Mononuclear cell (primary cell): Measurements from ENCODE around the gene STK39. TPM values are rescaled to one million over a fixed set of nuclear protein-coding genes. Genes with fewer than 3 reads are reported as not detected.
"Not testable (repeated sequence)": the region's sequence is repeated elsewhere in the genome, so short reads cannot be mapped to it uniquely, and the experiment has no call there.

ENCODE experiments used
- H3K27me3 ChIP-seq: 2 replicates; pipeline ENCODE4 v1.6.0; 2011; ENCODE audit warnings: low read length, control low read depth; ENCODE audit not compliant: insufficient read depth
- H3K4me1 ChIP-seq: 2 replicates; pipeline ENCODE4 v1.5.1; 2011; ENCODE audit warnings: mild to moderate bottlenecking, low read length, control low read depth; ENCODE audit not compliant: insufficient read depth
- H3K4me3 ChIP-seq: 2 replicates; pipeline ENCODE4 v1.5.1; 2011; ENCODE audit warnings: mild to moderate bottlenecking, low read length, moderate library complexity
- H3K9me3 ChIP-seq: 2 replicates; pipeline ENCODE4 v1.5.1; 2011; ENCODE audit warnings: low read depth, mild to moderate bottlenecking, control low read depth, low read length
- total RNA-seq: library from RNA; depleted of rRNA; stranded (reverse); fragments of >200 nt; gene quantifications from one replicate; pipeline ENCODE4 v1.2.3, GENCODE V29; 2012

STK39 gene
- total RNA-seq, 1 donor, result 12.6 TPM

- H3K4me3 ChIP-seq, result no peak overlapping the region
- no peaks in the 10 kb centered on the region for H3K9me3 ChIP-seq
- H3K4me1 ChIP-seq, result no peaks in the 10 kb centered on the region
- no peaks in the 10 kb centered on the region for H3K27me3 ChIP-seq
These were observed 140.1 kb downstream of the STK39 start for GRCh38 chr2:168107322-168107721.

- Histone ChIP-seq H3K27me3 (no peaks in the 10 kb centered on the region), H3K4me1 (no peaks in the 10 kb centered on the region), H3K4me3 (no peak overlapping the region), H3K9me3 (no peaks in the 10 kb centered on the region)
These were observed 142.2 kb downstream of the STK39 start for GRCh38 chr2:168105127-168105683.

- Histone ChIP-seq H3K27me3 (no peaks in the 10 kb centered on the region), H3K4me3 (no peak overlapping the region), H3K9me3 (no peaks in the 10 kb centered on the region), H3K4me1 (no peaks in the 10 kb centered on the region)
These were observed 150.0 kb downstream of the STK39 start for GRCh38 chr2:168097431-168097830.

GRCh38 chr2:168096158-168096557 lies 151.2 kb downstream of the STK39 start:
- no peaks in the 10 kb centered on the region for H3K9me3 ChIP-seq

GRCh38 chr2:168091986-168092385 lies 155.4 kb downstream of the STK39 start:
- no peak overlapping the region for H3K4me3 ChIP-seq
- H3K27me3 ChIP-seq, result no peaks in the 10 kb centered on the region
- no peaks in the 10 kb centered on the region for H3K9me3 ChIP-seq
- H3K4me1 ChIP-seq, result peaks cover 10% of the 10 kb centered on the region

More at GRCh38 chr2:168096158-168096557, 151.2 kb downstream of the STK39 start:
- H3K4me1 ChIP-seq, result no peaks in the 10 kb centered on the region
- H3K4me3 ChIP-seq, result no peak overlapping the region
- no peaks in the 10 kb centered on the region for H3K27me3 ChIP-seq

- no peaks in the 10 kb centered on the region for H3K9me3 ChIP-seq
- no peaks in the 10 kb centered on the region for H3K27me3 ChIP-seq
- H3K4me3 ChIP-seq, result no peak overlapping the region
- H3K4me1 ChIP-seq, result peaks cover 10% of the 10 kb centered on the region
These were observed 156.8 kb downstream of the STK39 start for GRCh38 chr2:168090366-168091135.

- Histone ChIP-seq H3K4me1 (peaks cover 10% of the 10 kb centered on the region), H3K4me3 (no peak overlapping the region), H3K27me3 (no peaks in the 10 kb centered on the region), H3K9me3 (no peaks in the 10 kb centered on the region)
These were observed 158.2 kb downstream of the STK39 start for GRCh38 chr2:168089200-168089599.

- H3K27me3 ChIP-seq, result no peaks in the 10 kb centered on the region
These were observed 160.0 kb downstream of the STK39 start for GRCh38 chr2:168087401-168087800.

GRCh38 chr2:168086851-168087250 lies 160.5 kb downstream of the STK39 start:
- Histone ChIP-seq H3K4me1 (peaks cover 10% of the 10 kb centered on the region), H3K27me3 (no peaks in the 10 kb centered on the region), H3K9me3 (no peaks in the 10 kb centered on the region), H3K4me3 (no peak overlapping the region)

More at GRCh38 chr2:168087401-168087800, 160.0 kb downstream of the STK39 start:
- no peak overlapping the region for H3K4me3 ChIP-seq
- peaks cover 10% of the 10 kb centered on the region for H3K4me1 ChIP-seq
- no peaks in the 10 kb centered on the region for H3K9me3 ChIP-seq

- H3K9me3 ChIP-seq, result no peaks in the 10 kb centered on the region
- no peak overlapping the region for H3K4me3 ChIP-seq
- H3K4me1 ChIP-seq, result peaks cover 10% of the 10 kb centered on the region
- H3K27me3 ChIP-seq, result no peaks in the 10 kb centered on the region
These were observed 161.5 kb downstream of the STK39 start for GRCh38 chr2:168085801-168086361.

- Histone ChIP-seq H3K4me3 (no peak overlapping the region), H3K4me1 (peaks cover 5% of the 10 kb centered on the region), H3K9me3 (no peaks in the 10 kb centered on the region), H3K27me3 (no peaks in the 10 kb centered on the region)
These were observed 163.1 kb downstream of the STK39 start for GRCh38 chr2:168084288-168084687.

GRCh38 chr2:168081452-168081851 lies 165.9 kb downstream of the STK39 start:
- not testable (repeated sequence) for H3K9me3 ChIP-seq, H3K27me3 ChIP-seq, H3K4me3 ChIP-seq, H3K4me1 ChIP-seq

GRCh38 chr2:168079236-168079635 lies 168.2 kb downstream of the STK39 start:
- Histone ChIP-seq H3K4me3 (no peak overlapping the region), H3K27me3 (no peaks in the 10 kb centered on the region), H3K9me3 (no peaks in the 10 kb centered on the region), H3K4me1 (no peaks in the 10 kb centered on the region)

- H3K27me3 ChIP-seq, result no peaks in the 10 kb centered on the region
- H3K4me3 ChIP-seq, result no peak overlapping the region
- no peaks in the 10 kb centered on the region for H3K4me1 ChIP-seq
- H3K9me3 ChIP-seq, result no peaks in the 10 kb centered on the region
These were observed 170.7 kb downstream of the STK39 start for GRCh38 chr2:168076731-168077130.

GRCh38 chr2:168075446-168075845 lies 171.9 kb downstream of the STK39 start:
- H3K4me1 ChIP-seq, result no peaks in the 10 kb centered on the region
- H3K9me3 ChIP-seq, result no peaks in the 10 kb centered on the region
- H3K4me3 ChIP-seq, result no peak overlapping the region
- no peaks in the 10 kb centered on the region for H3K27me3 ChIP-seq
